ENCODE measurements around the gene SLC24A1.

Gene SLC24A1

GRCh38 chr15:65610871-65611718 is 10.6 kb upstream of the SLC24A1 start, which contains the start of gene INTS14 (continued):
- no peak for TF ChIP-seq ZNF274 (IDR thresholded peaks at IDR 0.05; ENCODE audit: low read length)
- no peak for TF ChIP-seq ZNF274 (tag by site-specific recombination; IDR thresholded peaks at IDR 0.05; ENCODE audit: borderline replicate concordance)
- TF ChIP-seq, protein P1, sequence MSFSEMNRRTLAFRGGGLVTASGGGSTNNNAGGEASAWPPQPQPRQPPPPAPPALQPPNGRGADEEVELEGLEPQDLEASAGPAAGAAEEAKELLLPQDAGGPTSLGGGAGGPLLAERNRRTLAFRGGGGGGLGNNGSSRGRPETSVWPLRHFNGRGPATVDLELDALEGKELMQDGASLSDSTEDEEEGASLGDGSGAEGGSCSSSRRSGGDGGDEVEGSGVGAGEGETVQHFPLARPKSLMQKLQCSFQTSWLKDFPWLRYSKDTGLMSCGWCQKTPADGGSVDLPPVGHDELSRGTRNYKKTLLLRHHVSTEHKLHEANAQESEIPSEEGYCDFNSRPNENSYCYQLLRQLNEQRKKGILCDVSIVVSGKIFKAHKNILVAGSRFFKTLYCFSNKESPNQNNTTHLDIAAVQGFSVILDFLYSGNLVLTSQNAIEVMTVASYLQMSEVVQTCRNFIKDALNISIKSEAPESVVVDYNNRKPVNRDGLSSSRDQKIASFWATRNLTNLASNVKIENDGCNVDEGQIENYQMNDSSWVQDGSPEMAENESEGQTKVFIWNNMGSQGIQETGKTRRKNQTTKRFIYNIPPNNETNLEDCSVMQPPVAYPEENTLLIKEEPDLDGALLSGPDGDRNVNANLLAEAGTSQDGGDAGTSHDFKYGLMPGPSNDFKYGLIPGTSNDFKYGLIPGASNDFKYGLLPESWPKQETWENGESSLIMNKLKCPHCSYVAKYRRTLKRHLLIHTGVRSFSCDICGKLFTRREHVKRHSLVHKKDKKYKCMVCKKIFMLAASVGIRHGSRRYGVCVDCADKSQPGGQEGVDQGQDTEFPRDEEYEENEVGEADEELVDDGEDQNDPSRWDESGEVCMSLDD (tag by site-specific recombination; IDR thresholded peaks at IDR 0.05) = peak; percentile 99
- TF ChIP-seq ZFP37 (tag by site-specific recombination; IDR thresholded peaks at IDR 0.05) = peak; percentile 100
- TF ChIP-seq ZNF239 (tag by site-specific recombination; IDR thresholded peaks at IDR 0.05) = peak; percentile 91
- TF ChIP-seq ZNF558 (tag by site-specific recombination; IDR thresholded peaks at IDR 0.05) = peak; percentile 89
- TF ChIP-seq, protein P2, sequence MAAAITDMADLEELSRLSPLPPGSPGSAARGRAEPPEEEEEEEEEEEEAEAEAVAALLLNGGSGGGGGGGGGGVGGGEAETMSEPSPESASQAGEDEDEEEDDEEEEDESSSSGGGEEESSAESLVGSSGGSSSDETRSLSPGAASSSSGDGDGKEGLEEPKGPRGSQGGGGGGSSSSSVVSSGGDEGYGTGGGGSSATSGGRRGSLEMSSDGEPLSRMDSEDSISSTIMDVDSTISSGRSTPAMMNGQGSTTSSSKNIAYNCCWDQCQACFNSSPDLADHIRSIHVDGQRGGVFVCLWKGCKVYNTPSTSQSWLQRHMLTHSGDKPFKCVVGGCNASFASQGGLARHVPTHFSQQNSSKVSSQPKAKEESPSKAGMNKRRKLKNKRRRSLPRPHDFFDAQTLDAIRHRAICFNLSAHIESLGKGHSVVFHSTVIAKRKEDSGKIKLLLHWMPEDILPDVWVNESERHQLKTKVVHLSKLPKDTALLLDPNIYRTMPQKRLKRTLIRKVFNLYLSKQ (tag by site-specific recombination; IDR thresholded peaks at IDR 0.05; ENCODE audit: borderline replicate concordance) = peak; percentile 91
- TF ChIP-seq ZSCAN16 (tag by site-specific recombination; IDR thresholded peaks at IDR 0.05) = peak; percentile 83; the same call in 1 of the 2 replicates
- TF ChIP-seq, protein P3, sequence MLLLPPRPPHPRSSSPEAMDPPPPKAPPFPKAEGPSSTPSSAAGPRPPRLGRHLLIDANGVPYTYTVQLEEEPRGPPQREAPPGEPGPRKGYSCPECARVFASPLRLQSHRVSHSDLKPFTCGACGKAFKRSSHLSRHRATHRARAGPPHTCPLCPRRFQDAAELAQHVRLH (tag by site-specific recombination; IDR thresholded peaks at IDR 0.05) = peak; percentile 97
- peak; percentile 99 for TF ChIP-seq ZSCAN23 (tag by site-specific recombination; IDR thresholded peaks at IDR 0.05)
- TF ChIP-seq ZNF37A (tag by site-specific recombination; IDR thresholded peaks at IDR 0.05) = no peak
- peak; percentile 83 for TF ChIP-seq KLF10 (tag by site-specific recombination; IDR thresholded peaks at IDR 0.05)
- TF ChIP-seq ZNF302 (tag by site-specific recombination; IDR thresholded peaks at IDR 0.05; ENCODE audit: low read depth) = peak; percentile 48; the same call in 1 of the 2 replicates
- peak; percentile 99 for TF ChIP-seq ZNF391 (tag by site-specific recombination; IDR thresholded peaks at IDR 0.05; ENCODE audit: borderline replicate concordance, low read depth)
- peak; percentile 81 for TF ChIP-seq PRDM4 (tag by site-specific recombination; IDR thresholded peaks at IDR 0.05)
- TF ChIP-seq ZEB2 (tag by site-specific recombination; IDR thresholded peaks at IDR 0.05) = peak; percentile 99
- TF ChIP-seq ZNF133 (tag by site-specific recombination; IDR thresholded peaks at IDR 0.05) = peak; percentile 52; the same call in 1 of the 2 replicates
- TF ChIP-seq ZNF645 (tag by site-specific recombination; IDR thresholded peaks at IDR 0.05) = 0 out of 2 replicates have a peak, but pooled peaks have one; percentile 39
- TF ChIP-seq KLF16 (tag by site-specific recombination; IDR thresholded peaks at IDR 0.05) = peak; percentile 99
- peak; percentile 92 for TF ChIP-seq ZNF792 (tag by site-specific recombination; IDR thresholded peaks at IDR 0.05)
- TF ChIP-seq ZBTB48 (tag by site-specific recombination; IDR thresholded peaks at IDR 0.05) = peak; percentile 91
- TF ChIP-seq, protein P4, sequence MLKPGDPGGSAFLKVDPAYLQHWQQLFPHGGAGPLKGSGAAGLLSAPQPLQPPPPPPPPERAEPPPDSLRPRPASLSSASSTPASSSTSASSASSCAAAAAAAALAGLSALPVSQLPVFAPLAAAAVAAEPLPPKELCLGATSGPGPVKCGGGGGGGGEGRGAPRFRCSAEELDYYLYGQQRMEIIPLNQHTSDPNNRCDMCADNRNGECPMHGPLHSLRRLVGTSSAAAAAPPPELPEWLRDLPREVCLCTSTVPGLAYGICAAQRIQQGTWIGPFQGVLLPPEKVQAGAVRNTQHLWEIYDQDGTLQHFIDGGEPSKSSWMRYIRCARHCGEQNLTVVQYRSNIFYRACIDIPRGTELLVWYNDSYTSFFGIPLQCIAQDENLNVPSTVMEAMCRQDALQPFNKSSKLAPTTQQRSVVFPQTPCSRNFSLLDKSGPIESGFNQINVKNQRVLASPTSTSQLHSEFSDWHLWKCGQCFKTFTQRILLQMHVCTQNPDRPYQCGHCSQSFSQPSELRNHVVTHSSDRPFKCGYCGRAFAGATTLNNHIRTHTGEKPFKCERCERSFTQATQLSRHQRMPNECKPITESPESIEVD (tag by site-specific recombination; IDR thresholded peaks at IDR 0.05) = peak; percentile 54; the same call in 1 of the 2 replicates
- peak; percentile 100 for TF ChIP-seq ZNF501 (tag by site-specific recombination; IDR thresholded peaks at IDR 0.05)
- peak; percentile 65; the same call in 1 of the 2 replicates for TF ChIP-seq ZNF19 (tag by site-specific recombination; IDR thresholded peaks at IDR 0.05; ENCODE audit: low read depth)
- TF ChIP-seq ZBTB1 (tag by site-specific recombination; IDR thresholded peaks at IDR 0.05) = peak; percentile 95
- TF ChIP-seq ZNF561 (tag by site-specific recombination; IDR thresholded peaks at IDR 0.05; ENCODE audit: borderline replicate concordance) = peak; percentile 99
- TF ChIP-seq ZNF629 (tag by site-specific recombination; IDR thresholded peaks at IDR 0.05) = peak; percentile 94
- TF ChIP-seq, protein P5, sequence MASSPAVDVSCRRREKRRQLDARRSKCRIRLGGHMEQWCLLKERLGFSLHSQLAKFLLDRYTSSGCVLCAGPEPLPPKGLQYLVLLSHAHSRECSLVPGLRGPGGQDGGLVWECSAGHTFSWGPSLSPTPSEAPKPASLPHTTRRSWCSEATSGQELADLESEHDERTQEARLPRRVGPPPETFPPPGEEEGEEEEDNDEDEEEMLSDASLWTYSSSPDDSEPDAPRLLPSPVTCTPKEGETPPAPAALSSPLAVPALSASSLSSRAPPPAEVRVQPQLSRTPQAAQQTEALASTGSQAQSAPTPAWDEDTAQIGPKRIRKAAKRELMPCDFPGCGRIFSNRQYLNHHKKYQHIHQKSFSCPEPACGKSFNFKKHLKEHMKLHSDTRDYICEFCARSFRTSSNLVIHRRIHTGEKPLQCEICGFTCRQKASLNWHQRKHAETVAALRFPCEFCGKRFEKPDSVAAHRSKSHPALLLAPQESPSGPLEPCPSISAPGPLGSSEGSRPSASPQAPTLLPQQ (tag by site-specific recombination; IDR thresholded peaks at IDR 0.05) = peak; percentile 97
